WTC11 (cell line): Measurements from ENCODE around the gene SPIRE1. TPM values are rescaled to one million over a fixed set of nuclear protein-coding genes. Genes with fewer than 3 reads are reported as not detected.

Experiments used
- ATAC-seq: fragments of 200-7000 bp; cut with Tn5 transposase; 2 replicates; pipeline ENCODE4 v1.10.0; 2021; ENCODE audit warnings: mild to moderate bottlenecking, moderate library complexity
- CTCF ChIA-PET: fragments of 300-600 bp; sonication (Branson Sonifier 250); formaldehyde crosslinking; loops from one replicate; lab custom pipeline; 2021; ENCODE audit warnings: antibody characterized with exemption; lab: Charles Lee
- POLR2A ChIA-PET: fragments of 350-600 bp; sonication (Branson Sonifier 250); formaldehyde crosslinking; loops from one replicate; lab custom pipeline; 2021; ENCODE audit warnings: antibody characterized with exemption; lab: Charles Lee
- DNase-seq: peaks from one replicate; pipeline ENCODE4 v3.0.0; 2021; ENCODE audit warnings: low spot score
- H3K27ac Mint-ChIP-seq: 2 replicates; pipeline ENCODE4 v1.8.0; 2021; ENCODE audit warnings: mixed read lengths
- H3K27me3 Mint-ChIP-seq: 2 replicates; pipeline ENCODE4 v1.8.0; 2021; ENCODE audit warnings: low read depth, mild to moderate bottlenecking, moderate library complexity, mixed read lengths
- H3K36me3 Mint-ChIP-seq: 2 replicates; pipeline ENCODE4 v1.8.0; 2021; ENCODE audit warnings: mixed read lengths
- H3K4me1 Mint-ChIP-seq: 2 replicates; pipeline ENCODE4 v1.8.0; 2022; ENCODE audit warnings: mixed read lengths
- H3K4me3 Mint-ChIP-seq: 2 replicates; pipeline ENCODE4 v1.8.0; 2021; ENCODE audit warnings: mild to moderate bottlenecking, moderate library complexity, mixed read lengths
- H3K9me3 Mint-ChIP-seq: 2 replicates; pipeline ENCODE4 v1.8.0; 2021; ENCODE audit warnings: mixed read lengths
- CREM ChIP-seq: sonication (generic); formaldehyde crosslinking; IDR thresholded peaks from 2 replicates; pipeline ENCODE4 v1.8.1; 2022; ENCODE audit warnings: mild to moderate bottlenecking, missing genetic modification reagents, moderate library complexity
- ETV6 ChIP-seq: sonication (generic); formaldehyde crosslinking; IDR thresholded peaks from 2 replicates; pipeline ENCODE4 v1.8.1; 2022; ENCODE audit warnings: mild to moderate bottlenecking, missing genetic modification reagents
- FOXP1 ChIP-seq: sonication (generic); formaldehyde crosslinking; IDR thresholded peaks from 2 replicates; pipeline ENCODE4 v1.8.0; 2022; ENCODE audit warnings: missing genetic modification reagents, mild to moderate bottlenecking, moderate library complexity, borderline replicate concordance
- GRHL2 ChIP-seq: fragments of 250-450 bp; sonication (Bioruptor Pico); IDR thresholded peaks from 2 replicates; pipeline ENCODE4 v1.8.0; 2022; ENCODE audit warnings: mild to moderate bottlenecking, moderate library complexity; ENCODE audit not compliant: insufficient replicate concordance, severe bottlenecking
- NR2C2 ChIP-seq: sonication (generic); formaldehyde crosslinking; IDR thresholded peaks from 2 replicates; pipeline ENCODE4 v1.8.0; 2022; ENCODE audit warnings: mild to moderate bottlenecking, missing genetic modification reagents
- NR3C1 ChIP-seq: sonication (generic); formaldehyde crosslinking; conservative IDR thresholded peaks from 2 replicates; pipeline ENCODE4 v1.8.1; 2023; ENCODE audit warnings: low read depth, mild to moderate bottlenecking, missing genetic modification reagents
- RELA ChIP-seq: sonication (generic); formaldehyde crosslinking; IDR thresholded peaks from 2 replicates; pipeline ENCODE4 v1.8.1; 2022; ENCODE audit warnings: missing genetic modification reagents, mild to moderate bottlenecking, borderline replicate concordance
- SMAD4 ChIP-seq: sonication (generic); formaldehyde crosslinking; IDR thresholded peaks from 2 replicates; pipeline ENCODE4 v1.8.0; 2022; ENCODE audit warnings: mild to moderate bottlenecking, missing genetic modification reagents
- TEAD1 ChIP-seq: sonication (generic); formaldehyde crosslinking; IDR thresholded peaks from 2 replicates; pipeline ENCODE4 v1.8.0; 2022; ENCODE audit warnings: mild to moderate bottlenecking, missing genetic modification reagents
- ZNF219 ChIP-seq: sonication (generic); formaldehyde crosslinking; IDR thresholded peaks from 2 replicates; pipeline ENCODE4 v1.8.0; 2023; ENCODE audit warnings: missing genetic modification reagents, mild to moderate bottlenecking, borderline replicate concordance
- ZNF232 ChIP-seq: sonication (generic); formaldehyde crosslinking; IDR thresholded peaks from 2 replicates; pipeline ENCODE4 v1.8.0; 2022; ENCODE audit warnings: mild to moderate bottlenecking, missing genetic modification reagents
- ZNF317 ChIP-seq: sonication (generic); formaldehyde crosslinking; IDR thresholded peaks from 2 replicates; pipeline ENCODE4 v1.8.1; 2023; ENCODE audit warnings: low read depth, mild to moderate bottlenecking, moderate library complexity, missing genetic modification reagents, borderline replicate concordance
- ZNF671 ChIP-seq: fragments of 250-450 bp; sonication (Bioruptor Pico); IDR thresholded peaks from 2 replicates; pipeline ENCODE4 v1.8.0; 2021; ENCODE audit warnings: mild to moderate bottlenecking
- total RNA-seq: library from RNA; stranded (reverse); gene quantifications from 3 replicates; pipeline ENCODE4 v1.2.3, GENCODE V29; 2021
- TF ChIP-seq, protein P1 (sequence below): sonication (generic); formaldehyde crosslinking; IDR thresholded peaks from 2 replicates; pipeline ENCODE4 v1.8.1; 2022; ENCODE audit warnings: mild to moderate bottlenecking, moderate library complexity, missing genetic modification reagents
- TF ChIP-seq, protein P2 (sequence below): sonication (generic); formaldehyde crosslinking; IDR thresholded peaks from 2 replicates; pipeline ENCODE4 v1.8.0; 2023; ENCODE audit warnings: mild to moderate bottlenecking, missing genetic modification reagents
- TF ChIP-seq, protein P3 (sequence below): sonication (generic); formaldehyde crosslinking; IDR thresholded peaks from 2 replicates; pipeline ENCODE4 v1.8.1; 2023; ENCODE audit warnings: mild to moderate bottlenecking, missing genetic modification reagents
- TF ChIP-seq, protein P4 (sequence below): sonication (generic); formaldehyde crosslinking; IDR thresholded peaks from 2 replicates; pipeline ENCODE4 v1.8.1; 2023; ENCODE audit warnings: mild to moderate bottlenecking, missing genetic modification reagents, borderline replicate concordance
- TF ChIP-seq, protein P5 (sequence below): sonication (generic); formaldehyde crosslinking; IDR thresholded peaks from 2 replicates; pipeline ENCODE4 v1.8.1; 2022; ENCODE audit warnings: missing genetic modification reagents, borderline replicate concordance
- TF ChIP-seq, protein P6 (sequence below): fragments of 200-600 bp; IDR thresholded peaks from 2 replicates; pipeline ENCODE4 v1.8.0; 2022; ENCODE audit warnings: antibody characterized with exemption

Gene SPIRE1
- total RNA-seq, 1 experiment from 2014 or later, result 19.3 TPM

DNA sequence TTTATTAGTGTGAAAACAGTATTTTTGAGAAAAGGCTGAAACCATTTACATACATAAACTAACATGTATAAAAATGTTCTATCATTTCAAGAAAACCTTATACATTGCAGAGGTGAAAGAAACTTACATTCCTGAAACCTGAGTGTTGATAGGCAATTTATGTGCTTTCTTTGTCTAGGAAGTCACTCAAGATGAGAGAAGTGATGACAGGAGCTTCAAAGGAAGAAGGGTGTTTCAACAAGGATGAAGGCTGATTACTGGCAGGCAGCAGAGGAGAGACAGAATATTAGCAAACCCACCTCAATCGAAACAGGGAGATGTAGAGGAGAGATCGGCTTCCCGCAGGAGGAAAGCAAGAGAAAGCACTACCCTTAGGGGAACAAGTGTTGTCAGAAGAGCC, 125.2 kb downstream of the SPIRE1 start:
- H3K4me1 Mint-ChIP-seq, result 0 out of 2 replicates have a peak, but pooled peaks cover 4% of the 10 kb centered on the region
- H3K9me3 Mint-ChIP-seq, result no peaks in the 10 kb centered on the region
- no peaks in the 10 kb centered on the region for H3K36me3 Mint-ChIP-seq
- ChIA-PET POLR2A (no interaction called here), CTCF (no interaction called here)
- H3K4me3 Mint-ChIP-seq, result no peak overlapping the region
- ATAC-seq (no peak), DNase-seq (no peak)
- no peak overlapping the region for H3K27ac Mint-ChIP-seq
- TF ChIP-seq GRHL2 (CRISPR knock-in tag), result no peak
- TF ChIP-seq, protein P1, sequence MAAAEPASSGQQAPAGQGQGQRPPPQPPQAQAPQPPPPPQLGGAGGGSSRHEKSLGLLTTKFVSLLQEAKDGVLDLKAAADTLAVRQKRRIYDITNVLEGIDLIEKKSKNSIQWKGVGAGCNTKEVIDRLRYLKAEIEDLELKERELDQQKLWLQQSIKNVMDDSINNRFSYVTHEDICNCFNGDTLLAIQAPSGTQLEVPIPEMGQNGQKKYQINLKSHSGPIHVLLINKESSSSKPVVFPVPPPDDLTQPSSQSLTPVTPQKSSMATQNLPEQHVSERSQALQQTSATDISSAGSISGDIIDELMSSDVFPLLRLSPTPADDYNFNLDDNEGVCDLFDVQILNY, result no peak
- TF ChIP-seq ZNF671 (CRISPR knock-in tag), result no peak
- TF ChIP-seq, protein P2, sequence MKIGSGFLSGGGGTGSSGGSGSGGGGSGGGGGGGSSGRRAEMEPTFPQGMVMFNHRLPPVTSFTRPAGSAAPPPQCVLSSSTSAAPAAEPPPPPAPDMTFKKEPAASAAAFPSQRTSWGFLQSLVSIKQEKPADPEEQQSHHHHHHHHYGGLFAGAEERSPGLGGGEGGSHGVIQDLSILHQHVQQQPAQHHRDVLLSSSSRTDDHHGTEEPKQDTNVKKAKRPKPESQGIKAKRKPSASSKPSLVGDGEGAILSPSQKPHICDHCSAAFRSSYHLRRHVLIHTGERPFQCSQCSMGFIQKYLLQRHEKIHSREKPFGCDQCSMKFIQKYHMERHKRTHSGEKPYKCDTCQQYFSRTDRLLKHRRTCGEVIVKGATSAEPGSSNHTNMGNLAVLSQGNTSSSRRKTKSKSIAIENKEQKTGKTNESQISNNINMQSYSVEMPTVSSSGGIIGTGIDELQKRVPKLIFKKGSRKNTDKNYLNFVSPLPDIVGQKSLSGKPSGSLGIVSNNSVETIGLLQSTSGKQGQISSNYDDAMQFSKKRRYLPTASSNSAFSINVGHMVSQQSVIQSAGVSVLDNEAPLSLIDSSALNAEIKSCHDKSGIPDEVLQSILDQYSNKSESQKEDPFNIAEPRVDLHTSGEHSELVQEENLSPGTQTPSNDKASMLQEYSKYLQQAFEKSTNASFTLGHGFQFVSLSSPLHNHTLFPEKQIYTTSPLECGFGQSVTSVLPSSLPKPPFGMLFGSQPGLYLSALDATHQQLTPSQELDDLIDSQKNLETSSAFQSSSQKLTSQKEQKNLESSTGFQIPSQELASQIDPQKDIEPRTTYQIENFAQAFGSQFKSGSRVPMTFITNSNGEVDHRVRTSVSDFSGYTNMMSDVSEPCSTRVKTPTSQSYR (CRISPR knock-in tag), result no peak
- no peak for TF ChIP-seq NR3C1 (CRISPR knock-in tag)
- TF ChIP-seq ETV6, result no peak
- TF ChIP-seq ZNF232 (CRISPR knock-in tag), result no peak
- no peak for TF ChIP-seq CREM (CRISPR knock-in tag)
- TF ChIP-seq, protein P3, sequence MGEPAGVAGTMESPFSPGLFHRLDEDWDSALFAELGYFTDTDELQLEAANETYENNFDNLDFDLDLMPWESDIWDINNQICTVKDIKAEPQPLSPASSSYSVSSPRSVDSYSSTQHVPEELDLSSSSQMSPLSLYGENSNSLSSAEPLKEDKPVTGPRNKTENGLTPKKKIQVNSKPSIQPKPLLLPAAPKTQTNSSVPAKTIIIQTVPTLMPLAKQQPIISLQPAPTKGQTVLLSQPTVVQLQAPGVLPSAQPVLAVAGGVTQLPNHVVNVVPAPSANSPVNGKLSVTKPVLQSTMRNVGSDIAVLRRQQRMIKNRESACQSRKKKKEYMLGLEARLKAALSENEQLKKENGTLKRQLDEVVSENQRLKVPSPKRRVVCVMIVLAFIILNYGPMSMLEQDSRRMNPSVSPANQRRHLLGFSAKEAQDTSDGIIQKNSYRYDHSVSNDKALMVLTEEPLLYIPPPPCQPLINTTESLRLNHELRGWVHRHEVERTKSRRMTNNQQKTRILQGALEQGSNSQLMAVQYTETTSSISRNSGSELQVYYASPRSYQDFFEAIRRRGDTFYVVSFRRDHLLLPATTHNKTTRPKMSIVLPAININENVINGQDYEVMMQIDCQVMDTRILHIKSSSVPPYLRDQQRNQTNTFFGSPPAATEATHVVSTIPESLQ (CRISPR knock-in tag), result no peak
- TF ChIP-seq SMAD4, result no peak
- no peaks in the 10 kb centered on the region for H3K27me3 Mint-ChIP-seq

DNA sequence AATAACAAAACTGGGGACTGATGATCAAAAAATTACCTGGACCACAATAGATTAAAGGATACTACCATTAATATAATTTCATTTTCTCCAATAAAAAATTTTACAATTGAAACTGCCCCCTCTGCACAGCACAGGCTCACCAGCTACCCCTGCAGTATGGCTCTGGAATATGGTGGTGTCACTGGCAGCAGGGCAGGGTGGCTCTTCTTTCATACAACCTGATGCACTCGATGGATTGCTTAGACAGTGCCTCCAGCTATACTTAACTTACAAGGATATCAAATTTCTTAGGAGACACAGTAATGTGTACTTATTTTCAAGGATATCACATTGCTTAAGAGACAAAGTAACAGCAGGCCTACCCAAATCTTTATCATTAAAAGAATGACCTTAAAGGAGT, 126.2 kb downstream of the SPIRE1 start:
- ChIA-PET CTCF (no interaction called here), POLR2A (interaction anchor here (0.6 kb wide), 1 partner anchor 13 kb away, joined by 5 read pairs; no protein-coding TSS in a partner anchor)
- H3K27me3 Mint-ChIP-seq, result no peaks in the 10 kb centered on the region
- no peaks in the 10 kb centered on the region for H3K9me3 Mint-ChIP-seq
- DNase-seq (no peak), ATAC-seq (no peak)
- no peak overlapping the region for H3K27ac Mint-ChIP-seq
- H3K36me3 Mint-ChIP-seq, result no peaks in the 10 kb centered on the region
- no peak overlapping the region for H3K4me3 Mint-ChIP-seq
- H3K4me1 Mint-ChIP-seq, result 0 out of 2 replicates have a peak, but pooled peaks cover 4% of the 10 kb centered on the region
- TF ChIP-seq, protein P3 (CRISPR knock-in tag), result no peak
- no peak for TF ChIP-seq RELA (CRISPR knock-in tag)
- TF ChIP-seq ZNF317, result no peak
- no peak for TF ChIP-seq TEAD1
- TF ChIP-seq, protein P4, sequence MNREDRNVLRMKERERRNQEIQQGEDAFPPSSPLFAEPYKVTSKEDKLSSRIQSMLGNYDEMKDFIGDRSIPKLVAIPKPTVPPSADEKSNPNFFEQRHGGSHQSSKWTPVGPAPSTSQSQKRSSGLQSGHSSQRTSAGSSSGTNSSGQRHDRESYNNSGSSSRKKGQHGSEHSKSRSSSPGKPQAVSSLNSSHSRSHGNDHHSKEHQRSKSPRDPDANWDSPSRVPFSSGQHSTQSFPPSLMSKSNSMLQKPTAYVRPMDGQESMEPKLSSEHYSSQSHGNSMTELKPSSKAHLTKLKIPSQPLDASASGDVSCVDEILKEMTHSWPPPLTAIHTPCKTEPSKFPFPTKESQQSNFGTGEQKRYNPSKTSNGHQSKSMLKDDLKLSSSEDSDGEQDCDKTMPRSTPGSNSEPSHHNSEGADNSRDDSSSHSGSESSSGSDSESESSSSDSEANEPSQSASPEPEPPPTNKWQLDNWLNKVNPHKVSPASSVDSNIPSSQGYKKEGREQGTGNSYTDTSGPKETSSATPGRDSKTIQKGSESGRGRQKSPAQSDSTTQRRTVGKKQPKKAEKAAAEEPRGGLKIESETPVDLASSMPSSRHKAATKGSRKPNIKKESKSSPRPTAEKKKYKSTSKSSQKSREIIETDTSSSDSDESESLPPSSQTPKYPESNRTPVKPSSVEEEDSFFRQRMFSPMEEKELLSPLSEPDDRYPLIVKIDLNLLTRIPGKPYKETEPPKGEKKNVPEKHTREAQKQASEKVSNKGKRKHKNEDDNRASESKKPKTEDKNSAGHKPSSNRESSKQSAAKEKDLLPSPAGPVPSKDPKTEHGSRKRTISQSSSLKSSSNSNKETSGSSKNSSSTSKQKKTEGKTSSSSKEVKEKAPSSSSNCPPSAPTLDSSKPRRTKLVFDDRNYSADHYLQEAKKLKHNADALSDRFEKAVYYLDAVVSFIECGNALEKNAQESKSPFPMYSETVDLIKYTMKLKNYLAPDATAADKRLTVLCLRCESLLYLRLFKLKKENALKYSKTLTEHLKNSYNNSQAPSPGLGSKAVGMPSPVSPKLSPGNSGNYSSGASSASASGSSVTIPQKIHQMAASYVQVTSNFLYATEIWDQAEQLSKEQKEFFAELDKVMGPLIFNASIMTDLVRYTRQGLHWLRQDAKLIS (CRISPR knock-in tag), result no peak
- TF ChIP-seq, protein P5, sequence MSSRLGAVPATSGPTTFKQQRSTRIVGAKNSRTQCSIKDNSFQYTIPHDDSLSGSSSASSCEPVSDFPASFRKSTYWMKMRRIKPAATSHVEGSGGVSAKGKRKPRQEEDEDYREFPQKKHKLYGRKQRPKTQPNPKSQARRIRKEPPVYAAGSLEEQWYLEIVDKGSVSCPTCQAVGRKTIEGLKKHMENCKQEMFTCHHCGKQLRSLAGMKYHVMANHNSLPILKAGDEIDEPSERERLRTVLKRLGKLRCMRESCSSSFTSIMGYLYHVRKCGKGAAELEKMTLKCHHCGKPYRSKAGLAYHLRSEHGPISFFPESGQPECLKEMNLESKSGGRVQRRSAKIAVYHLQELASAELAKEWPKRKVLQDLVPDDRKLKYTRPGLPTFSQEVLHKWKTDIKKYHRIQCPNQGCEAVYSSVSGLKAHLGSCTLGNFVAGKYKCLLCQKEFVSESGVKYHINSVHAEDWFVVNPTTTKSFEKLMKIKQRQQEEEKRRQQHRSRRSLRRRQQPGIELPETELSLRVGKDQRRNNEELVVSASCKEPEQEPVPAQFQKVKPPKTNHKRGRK, result no peak
- TF ChIP-seq, protein P6, sequence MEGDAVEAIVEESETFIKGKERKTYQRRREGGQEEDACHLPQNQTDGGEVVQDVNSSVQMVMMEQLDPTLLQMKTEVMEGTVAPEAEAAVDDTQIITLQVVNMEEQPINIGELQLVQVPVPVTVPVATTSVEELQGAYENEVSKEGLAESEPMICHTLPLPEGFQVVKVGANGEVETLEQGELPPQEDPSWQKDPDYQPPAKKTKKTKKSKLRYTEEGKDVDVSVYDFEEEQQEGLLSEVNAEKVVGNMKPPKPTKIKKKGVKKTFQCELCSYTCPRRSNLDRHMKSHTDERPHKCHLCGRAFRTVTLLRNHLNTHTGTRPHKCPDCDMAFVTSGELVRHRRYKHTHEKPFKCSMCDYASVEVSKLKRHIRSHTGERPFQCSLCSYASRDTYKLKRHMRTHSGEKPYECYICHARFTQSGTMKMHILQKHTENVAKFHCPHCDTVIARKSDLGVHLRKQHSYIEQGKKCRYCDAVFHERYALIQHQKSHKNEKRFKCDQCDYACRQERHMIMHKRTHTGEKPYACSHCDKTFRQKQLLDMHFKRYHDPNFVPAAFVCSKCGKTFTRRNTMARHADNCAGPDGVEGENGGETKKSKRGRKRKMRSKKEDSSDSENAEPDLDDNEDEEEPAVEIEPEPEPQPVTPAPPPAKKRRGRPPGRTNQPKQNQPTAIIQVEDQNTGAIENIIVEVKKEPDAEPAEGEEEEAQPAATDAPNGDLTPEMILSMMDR, result no peak
- no peak for TF ChIP-seq NR2C2 (CRISPR knock-in tag)
- TF ChIP-seq ZNF219 (CRISPR knock-in tag), result no peak
- TF ChIP-seq FOXP1 (CRISPR knock-in tag), result no peak
